Activated CD4-positive, alpha-beta memory T cell treated with anti-CD3 and anti-CD28 coated beads, Interleukin-2, amount 10 ng/mL, durations not matched to agents 7 days and 5 days (primary cell): ENCODE data around the gene HOXA10. TPM values are rescaled to one million over a fixed set of nuclear protein-coding genes. Genes with fewer than 3 reads are reported as not detected.

Experiments used
- CTCF ChIA-PET: fragments of 350-600 bp; sonication (Branson Sonifier 250); formaldehyde crosslinking; loops from one replicate; lab custom pipeline; 2021; ENCODE audit warnings: antibody characterized with exemption, inconsistent platforms; lab: Charles Lee
- POLR2A ChIA-PET: fragments of 350-600 bp; sonication (Branson Sonifier 250); formaldehyde crosslinking; loops from one replicate; lab custom pipeline; 2021; ENCODE audit warnings: antibody characterized with exemption; lab: Charles Lee
- DNase-seq: peaks from one replicate; pipeline ENCODE4 v3.0.0-alpha.2; 2020
- H3K27ac Mint-ChIP-seq: one replicate; pipeline ENCODE4 v1.8.0; 2021; ENCODE audit warnings: mild to moderate bottlenecking, mixed read lengths
- H3K27me3 Mint-ChIP-seq: one replicate; pipeline ENCODE4 v1.8.0; 2021; ENCODE audit warnings: mixed read lengths
- H3K36me3 Mint-ChIP-seq: one replicate; pipeline ENCODE4 v1.8.0; 2021; ENCODE audit warnings: low read depth, mixed read lengths
- H3K4me1 Mint-ChIP-seq: one replicate; pipeline ENCODE4 v1.8.0; 2021; ENCODE audit warnings: mixed read lengths
- H3K4me3 Mint-ChIP-seq: one replicate; pipeline ENCODE4 v1.8.0; 2021; ENCODE audit warnings: mild to moderate bottlenecking, mixed read lengths
- H3K9me3 Mint-ChIP-seq: one replicate; pipeline ENCODE4 v1.8.0; 2021; ENCODE audit warnings: mixed read lengths
- total RNA-seq, 2 experiments: library from RNA; stranded (reverse); gene quantifications; one replicate each; pipeline ENCODE4 v1.2.3, GENCODE V29; 2021

Gene HOXA10
- total RNA-seq, 2 experiments from 2014 or later: not detected

DNA sequence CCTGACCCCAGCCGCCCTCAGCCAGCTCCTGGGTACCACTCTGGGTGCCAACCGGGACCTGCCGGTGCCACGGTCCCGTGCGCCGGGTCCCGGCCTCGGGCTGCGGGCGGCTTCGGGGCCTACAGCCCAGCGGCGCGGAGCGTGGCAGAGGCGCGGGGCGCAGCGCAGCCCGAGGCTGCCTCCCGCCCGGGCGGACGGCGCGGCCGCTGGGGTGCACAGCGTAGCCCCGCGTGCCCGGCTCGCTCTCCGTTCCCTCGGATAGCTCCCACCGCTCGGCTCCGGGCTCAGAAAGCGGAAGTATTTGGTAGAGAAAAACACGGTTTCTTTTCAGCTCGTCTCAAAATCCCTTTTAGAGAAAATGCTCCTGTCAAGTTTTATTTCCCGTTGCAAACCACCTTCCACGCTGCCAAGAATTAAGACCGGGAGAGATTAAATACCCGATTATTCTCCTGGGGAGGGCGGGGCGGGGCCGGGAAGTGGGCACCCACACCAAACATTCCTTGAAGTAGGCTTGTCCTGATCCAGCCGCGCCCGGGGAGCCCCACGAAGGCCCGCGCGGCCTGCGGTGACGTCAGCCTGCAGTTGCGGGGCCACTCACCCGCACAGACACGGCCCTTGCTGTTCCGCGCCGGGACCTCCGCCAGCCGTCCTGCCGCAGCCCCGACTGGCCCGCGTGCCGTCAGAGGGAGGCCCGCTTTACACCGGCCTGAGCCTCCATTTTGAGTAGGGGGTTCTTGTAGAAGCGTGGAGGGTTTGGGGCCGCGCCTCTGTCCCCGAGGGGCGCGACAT is 18.6 kb upstream of the HOXA10 start:
- Mint-ChIP-seq H3K9me3 (no peaks in the 10 kb centered on the region), H3K4me1 (peaks cover 25% of the 10 kb centered on the region), H3K27me3 (peaks cover 89% of the 10 kb centered on the region), H3K4me3 (no peak overlapping the region), H3K27ac (no peak overlapping the region), H3K36me3 (no peaks in the 10 kb centered on the region)
- ChIA-PET CTCF (no interaction called here), POLR2A (no interaction called here)
- DNase-seq: no peak

DNA sequence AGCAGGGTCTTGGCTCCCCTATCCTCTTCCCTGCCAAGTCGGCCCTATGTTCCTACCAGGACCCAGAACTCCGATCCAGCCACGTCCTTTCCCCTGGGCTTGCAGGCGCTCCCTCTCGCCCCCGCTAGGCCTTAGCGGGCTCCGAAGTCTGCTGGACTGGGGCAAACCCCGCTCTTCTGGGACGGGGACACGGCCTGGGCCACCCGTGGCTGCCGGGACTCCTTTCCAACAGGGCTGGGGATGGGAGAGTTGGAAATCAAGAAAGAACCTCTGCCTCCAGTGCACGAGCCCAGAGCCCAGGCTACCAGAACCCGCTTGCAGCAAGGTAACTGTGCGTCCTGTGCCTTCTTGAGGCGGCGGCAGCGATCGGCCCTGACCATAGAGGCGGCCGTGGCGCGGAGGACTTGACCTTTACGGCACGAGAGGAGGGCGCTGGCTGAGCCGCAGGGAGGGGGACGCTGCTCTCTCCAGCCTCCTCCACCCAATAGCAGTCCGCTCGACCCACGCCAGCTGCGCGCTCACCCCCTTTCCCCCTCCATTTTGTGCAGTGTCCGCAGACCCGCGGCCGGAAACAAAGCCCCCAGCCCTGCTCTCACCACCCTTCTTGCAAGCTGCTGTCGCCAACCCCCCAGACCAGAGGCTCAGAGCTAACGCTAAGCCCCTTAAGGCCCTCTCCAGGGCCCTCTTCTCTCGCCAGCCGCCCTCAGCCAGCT is 17.9 kb upstream of the HOXA10 start:
- H3K4me1 Mint-ChIP-seq: peaks cover 30% of the 10 kb centered on the region
- H3K9me3 Mint-ChIP-seq: no peaks in the 10 kb centered on the region
- no peaks in the 10 kb centered on the region for H3K36me3 Mint-ChIP-seq
- CTCF ChIA-PET: no interaction called here
- POLR2A ChIA-PET: no interaction called here
- H3K4me3 Mint-ChIP-seq: no peak overlapping the region
- H3K27ac Mint-ChIP-seq: peak overlapping the region; percentile 21
- peaks cover 89% of the 10 kb centered on the region for H3K27me3 Mint-ChIP-seq
- no peak for DNase-seq

DNA sequence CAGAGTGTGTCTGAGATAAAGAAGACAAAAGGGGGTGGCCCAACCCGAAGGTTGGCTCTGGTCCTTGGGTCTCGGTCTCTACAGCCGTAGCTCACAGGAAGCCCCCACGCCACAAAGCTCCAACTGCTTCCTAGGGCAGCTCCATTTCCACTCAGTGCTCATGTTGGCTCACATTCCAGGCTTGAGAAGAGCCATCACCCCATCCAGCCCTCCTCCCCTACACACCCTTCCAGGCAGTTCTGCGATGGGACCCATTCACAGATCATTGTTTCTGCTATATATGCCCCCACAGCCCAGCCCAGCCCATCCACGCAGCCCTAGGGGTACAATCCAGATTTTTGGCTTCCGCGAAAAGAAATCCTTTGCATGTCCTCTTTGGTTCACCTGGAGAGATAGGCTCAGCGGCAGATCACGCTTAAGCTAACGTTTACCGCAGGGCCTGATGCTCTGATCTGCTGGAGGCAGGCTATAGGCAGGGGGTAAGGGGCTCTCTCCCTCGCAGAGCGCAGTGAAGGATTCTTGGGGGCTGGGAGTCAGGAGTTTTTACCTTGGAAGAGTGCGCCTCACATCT is 17.1 kb upstream of the HOXA10 start:
- Mint-ChIP-seq H3K4me3 (no peak overlapping the region), H3K27ac (no peak overlapping the region), H3K4me1 (peaks cover 29% of the 10 kb centered on the region), H3K27me3 (peaks cover 92% of the 10 kb centered on the region), H3K9me3 (no peaks in the 10 kb centered on the region), H3K36me3 (no peaks in the 10 kb centered on the region)
- ChIA-PET POLR2A (no interaction called here), CTCF (interaction anchor here (1.8 kb wide), 1 partner anchor 13 kb away, joined by 5 read pairs; no protein-coding TSS in a partner anchor)
- DNase-seq: no peak

DNA sequence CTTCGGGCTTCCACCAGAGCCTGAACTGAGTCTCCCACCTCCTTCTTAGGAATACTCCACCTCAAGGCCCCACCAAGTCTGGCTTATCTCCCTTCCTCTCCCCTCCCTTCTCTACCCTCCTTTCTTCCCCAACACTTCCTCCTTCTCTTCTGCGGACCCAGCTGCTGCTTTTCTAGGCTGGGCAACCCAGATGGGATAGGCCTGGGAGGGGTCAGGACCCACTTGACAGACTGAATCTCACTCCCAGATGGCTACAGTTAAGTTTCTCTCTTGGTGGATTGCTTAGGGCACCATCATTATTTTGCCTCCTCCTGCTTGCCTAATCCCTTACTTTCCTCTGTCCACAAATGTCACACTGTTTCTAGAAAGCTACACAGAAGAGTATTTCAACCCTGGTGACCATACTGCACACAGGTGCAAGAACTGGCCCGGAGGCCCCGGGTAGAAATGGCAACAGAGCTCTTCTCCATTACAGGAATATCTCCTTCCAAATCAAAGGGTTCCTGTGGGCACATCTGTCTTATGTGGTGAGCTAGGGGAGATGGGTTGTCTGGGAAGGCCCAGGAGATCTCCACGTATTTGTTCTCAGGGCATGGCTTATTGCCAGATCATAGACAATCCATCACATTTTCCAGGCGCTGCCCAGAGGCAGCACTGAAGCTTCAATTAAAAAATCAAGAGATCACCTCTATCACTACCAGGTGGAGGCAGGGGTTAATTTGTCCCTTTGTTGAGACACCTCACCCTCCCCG is 16.1 kb upstream of the HOXA10 start:
- POLR2A ChIA-PET: interaction anchor here (0.6 to 1.2 kb wide), 2 partner anchors 15 to 651 kb away, joined by 3 read pairs; no protein-coding TSS in a partner anchor
- H3K27ac Mint-ChIP-seq: no peak overlapping the region
- H3K9me3 Mint-ChIP-seq: no peaks in the 10 kb centered on the region
- DNase-seq: no peak
- CTCF ChIA-PET: interaction anchor here (0.7 to 1.8 kb wide), 2 partner anchors 12 to 386 kb away, joined by 3 to 5 read pairs; no protein-coding TSS in a partner anchor
- no peaks in the 10 kb centered on the region for H3K36me3 Mint-ChIP-seq
- peaks cover 96% of the 10 kb centered on the region for H3K27me3 Mint-ChIP-seq
- peaks cover 36% of the 10 kb centered on the region for H3K4me1 Mint-ChIP-seq
- H3K4me3 Mint-ChIP-seq: no peak overlapping the region

DNA sequence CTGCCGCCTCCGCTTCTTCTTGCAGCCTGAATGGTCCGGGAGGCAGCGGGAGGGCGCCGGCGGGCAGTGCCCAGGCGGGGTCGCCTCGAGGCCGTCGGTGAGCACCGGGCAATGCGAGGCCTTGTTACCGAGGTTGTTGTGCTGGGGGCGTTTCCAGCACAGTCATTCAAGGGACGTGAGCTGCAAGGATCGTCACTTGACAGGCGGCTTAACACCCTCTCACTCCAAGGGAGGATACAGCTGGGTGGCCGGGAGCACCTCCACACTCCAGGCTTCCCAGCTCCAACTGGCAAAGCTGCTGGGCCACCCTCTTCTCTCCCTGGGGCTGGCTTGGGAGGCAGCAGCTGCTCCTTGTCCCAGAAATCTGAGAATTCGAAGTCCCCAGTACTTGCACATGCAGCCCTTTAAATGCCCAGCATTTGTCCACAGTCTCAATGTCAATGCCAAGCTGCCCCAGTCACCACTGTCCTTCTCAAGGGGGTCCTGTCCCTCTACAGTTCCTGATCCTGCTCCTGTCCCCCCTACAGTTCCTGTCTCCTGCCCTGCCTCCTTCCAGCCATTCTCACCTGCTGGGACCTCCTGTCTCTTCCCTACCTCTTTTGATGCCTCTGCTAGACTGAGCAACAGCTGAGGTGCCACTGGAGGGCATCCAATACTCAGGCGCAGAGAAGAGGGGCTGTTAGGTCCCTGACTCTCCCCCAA is 15.3 kb upstream of the HOXA10 start:
- ChIA-PET CTCF (interaction anchor here (0.6 to 1.8 kb wide), 3 partner anchors 11 to 918 kb away, joined by 3 to 5 read pairs (median 3); no protein-coding TSS in a partner anchor), POLR2A (interaction anchor here (0.6 to 1.2 kb wide), 2 partner anchors 16 to 651 kb away, joined by 3 read pairs; no protein-coding TSS in a partner anchor)
- Mint-ChIP-seq H3K9me3 (no peaks in the 10 kb centered on the region), H3K27ac (no peak overlapping the region), H3K36me3 (peaks cover 5% of the 10 kb centered on the region), H3K4me3 (no peak overlapping the region), H3K4me1 (peaks cover 41% of the 10 kb centered on the region), H3K27me3 (peaks cover 96% of the 10 kb centered on the region)
- no peak for DNase-seq

DNA sequence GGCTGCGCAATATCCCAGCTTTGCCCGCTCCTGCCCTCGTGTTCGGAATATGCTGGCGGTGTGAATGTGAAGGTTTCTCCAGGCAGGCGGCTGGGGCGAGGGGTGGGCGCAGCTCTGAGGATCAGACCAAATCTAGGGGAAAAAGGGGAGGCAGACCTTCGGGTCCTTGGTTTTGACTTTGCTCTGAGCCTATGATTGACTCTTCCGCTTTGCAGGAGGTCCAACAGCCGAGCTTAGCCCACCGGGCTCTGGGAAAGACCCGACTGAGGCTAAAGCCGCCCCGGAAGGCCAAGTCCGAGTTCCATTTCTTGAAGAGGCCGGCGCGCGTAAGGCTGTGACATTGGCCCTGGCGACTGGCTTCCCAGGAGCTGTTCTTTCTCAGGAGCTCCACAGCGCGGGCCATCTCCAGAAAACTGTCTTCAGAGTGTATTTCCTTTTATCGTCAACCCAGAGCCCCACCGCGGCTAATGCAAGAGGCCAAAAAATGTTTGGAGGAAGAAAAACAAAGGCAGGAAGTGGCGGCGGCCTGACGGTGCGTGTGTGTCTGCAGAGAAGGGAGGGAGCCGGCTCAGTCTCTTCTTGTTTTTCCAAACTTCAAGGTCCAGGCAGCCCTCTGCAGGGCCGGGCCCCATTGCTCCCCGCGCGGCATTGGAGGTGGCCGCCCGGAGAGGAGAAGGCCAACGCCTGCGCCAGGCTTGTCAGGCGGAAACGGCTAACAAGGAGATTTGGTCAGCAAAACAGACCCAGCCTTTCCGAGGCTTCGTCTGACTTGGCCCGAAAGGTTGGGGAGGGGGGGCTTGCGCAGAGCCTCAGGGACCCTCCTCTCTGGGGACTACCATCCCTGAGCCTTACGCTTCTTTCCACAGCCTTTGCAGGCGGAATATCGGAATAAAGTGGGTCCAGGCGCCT is 14.5 kb upstream of the HOXA10 start:
- peak; percentile 51 for DNase-seq
- Mint-ChIP-seq H3K4me1 (peaks cover 43% of the 10 kb centered on the region), H3K27me3 (peaks cover 96% of the 10 kb centered on the region), H3K27ac (no peak overlapping the region), H3K36me3 (peaks cover 5% of the 10 kb centered on the region), H3K4me3 (peak overlapping the region; percentile 34), H3K9me3 (no peaks in the 10 kb centered on the region)
- ChIA-PET CTCF (interaction anchor here (0.8 kb wide), 1 partner anchor 10 kb away, joined by 3 read pairs; no protein-coding TSS in a partner anchor), POLR2A (interaction anchor here (0.8 to 1.2 kb wide), 2 partner anchors 17 to 21 kb away, joined by 3 read pairs; no protein-coding TSS in a partner anchor)

DNA sequence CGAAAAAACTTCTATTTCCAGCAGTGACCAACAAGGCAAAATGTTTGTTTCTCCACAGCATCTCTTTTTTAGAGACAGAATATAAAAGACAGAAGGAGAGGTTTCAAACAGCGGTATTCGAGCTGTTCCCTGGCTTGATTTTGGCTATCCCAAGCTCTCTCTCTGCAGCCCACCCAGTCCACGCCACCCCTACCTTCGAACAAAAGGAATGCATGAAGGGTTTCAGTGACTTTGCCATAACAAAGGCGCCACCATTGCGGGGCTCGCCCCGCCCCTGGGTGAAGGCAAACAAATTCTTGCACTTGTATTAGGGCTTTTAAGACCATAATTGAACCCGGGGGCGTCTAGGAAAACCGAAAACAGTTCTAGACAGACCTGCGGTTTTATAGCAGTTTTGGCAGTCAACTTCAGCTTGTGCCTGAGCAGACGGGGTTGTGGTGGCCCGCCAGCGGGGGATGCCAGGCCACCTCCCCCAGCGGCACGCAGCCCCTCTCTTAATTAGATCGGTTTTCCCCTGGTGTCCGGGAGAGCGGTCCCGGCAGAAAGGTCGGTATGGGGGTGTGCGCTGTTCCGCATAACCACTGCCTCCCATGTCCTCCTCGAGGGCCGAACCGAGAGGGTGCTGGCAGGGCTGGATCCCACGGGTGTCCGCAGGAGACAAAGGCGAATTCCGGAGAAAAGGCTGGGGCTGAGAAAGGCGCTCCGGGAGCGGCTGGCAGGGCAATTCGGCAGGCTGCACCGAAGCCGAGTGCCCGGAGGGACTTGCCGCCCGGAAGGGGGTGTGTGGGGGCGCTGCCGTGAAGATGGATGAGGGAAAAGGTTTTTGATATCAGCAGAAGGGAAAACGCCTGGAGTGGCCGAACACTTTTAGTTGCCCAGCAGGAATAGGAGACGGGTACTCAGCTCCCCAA is 13.6 kb upstream of the HOXA10 start:
- H3K27ac Mint-ChIP-seq: no peak overlapping the region
- peaks cover 5% of the 10 kb centered on the region for H3K36me3 Mint-ChIP-seq
- no peak for DNase-seq
- no peaks in the 10 kb centered on the region for H3K9me3 Mint-ChIP-seq
- CTCF ChIA-PET: interaction anchor here (0.8 to 4.7 kb wide), 4 partner anchors 8 to 1335 kb away, joined by 3 to 26 read pairs (median 5); no protein-coding TSS in a partner anchor
- peak overlapping the region; percentile 34 for H3K4me3 Mint-ChIP-seq
- POLR2A ChIA-PET: interaction anchor here (0.8 to 1.0 kb wide), 2 partner anchors 14 to 20 kb away, joined by 3 to 4 read pairs; no protein-coding TSS in a partner anchor
- H3K4me1 Mint-ChIP-seq: peaks cover 40% of the 10 kb centered on the region
- peaks cover 93% of the 10 kb centered on the region for H3K27me3 Mint-ChIP-seq

DNA sequence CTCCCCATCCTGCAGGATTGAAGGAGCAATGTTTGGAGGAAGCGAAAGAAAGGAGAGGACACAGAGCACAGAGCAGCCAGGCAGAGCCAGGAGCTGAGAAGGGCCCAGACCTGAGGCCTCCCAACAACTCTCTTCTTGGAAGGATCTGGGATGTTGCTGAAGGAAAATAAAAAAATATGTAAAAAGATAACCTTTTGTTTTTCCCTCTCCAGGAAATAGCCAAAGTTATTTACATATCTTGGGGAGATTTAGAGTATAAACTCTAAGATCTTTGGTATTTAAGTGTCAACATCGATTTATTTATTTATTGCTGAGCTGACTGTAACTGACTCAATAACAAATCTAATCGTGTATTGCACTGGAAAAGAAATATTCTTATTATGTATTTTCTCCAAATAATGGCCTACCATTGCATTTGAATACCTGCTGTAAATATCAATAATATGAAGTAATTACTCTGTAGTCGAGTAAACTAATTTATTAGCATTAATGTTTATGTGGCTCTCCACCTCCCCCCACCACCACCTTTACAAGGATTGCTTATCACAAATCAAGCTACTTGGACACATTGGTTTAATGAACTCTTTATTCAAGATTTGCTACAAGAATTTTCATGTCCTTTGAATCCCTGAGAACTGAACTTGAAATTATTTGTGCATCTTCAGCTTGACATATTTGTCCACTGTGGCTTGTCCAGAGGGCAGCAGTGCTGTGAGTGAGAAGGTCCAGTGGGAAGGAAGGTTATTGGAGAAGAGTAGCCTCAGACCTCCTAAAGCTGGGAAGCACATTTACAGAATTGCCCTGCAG is 12.8 kb upstream of the HOXA10 start:
- no peak for DNase-seq
- Mint-ChIP-seq H3K9me3 (no peaks in the 10 kb centered on the region), H3K4me3 (no peak overlapping the region), H3K4me1 (peaks cover 37% of the 10 kb centered on the region), H3K36me3 (peaks cover 5% of the 10 kb centered on the region), H3K27me3 (peaks cover 93% of the 10 kb centered on the region), H3K27ac (no peak overlapping the region)
- POLR2A ChIA-PET: interaction anchor here (0.9 to 1.0 kb wide), 2 partner anchors 14 to 15 kb away, joined by 3 to 4 read pairs; no protein-coding TSS in a partner anchor
- CTCF ChIA-PET: interaction anchor here (0.9 to 4.7 kb wide), 4 partner anchors 9 to 1335 kb away, joined by 3 to 26 read pairs (median 6); no protein-coding TSS in a partner anchor

DNA sequence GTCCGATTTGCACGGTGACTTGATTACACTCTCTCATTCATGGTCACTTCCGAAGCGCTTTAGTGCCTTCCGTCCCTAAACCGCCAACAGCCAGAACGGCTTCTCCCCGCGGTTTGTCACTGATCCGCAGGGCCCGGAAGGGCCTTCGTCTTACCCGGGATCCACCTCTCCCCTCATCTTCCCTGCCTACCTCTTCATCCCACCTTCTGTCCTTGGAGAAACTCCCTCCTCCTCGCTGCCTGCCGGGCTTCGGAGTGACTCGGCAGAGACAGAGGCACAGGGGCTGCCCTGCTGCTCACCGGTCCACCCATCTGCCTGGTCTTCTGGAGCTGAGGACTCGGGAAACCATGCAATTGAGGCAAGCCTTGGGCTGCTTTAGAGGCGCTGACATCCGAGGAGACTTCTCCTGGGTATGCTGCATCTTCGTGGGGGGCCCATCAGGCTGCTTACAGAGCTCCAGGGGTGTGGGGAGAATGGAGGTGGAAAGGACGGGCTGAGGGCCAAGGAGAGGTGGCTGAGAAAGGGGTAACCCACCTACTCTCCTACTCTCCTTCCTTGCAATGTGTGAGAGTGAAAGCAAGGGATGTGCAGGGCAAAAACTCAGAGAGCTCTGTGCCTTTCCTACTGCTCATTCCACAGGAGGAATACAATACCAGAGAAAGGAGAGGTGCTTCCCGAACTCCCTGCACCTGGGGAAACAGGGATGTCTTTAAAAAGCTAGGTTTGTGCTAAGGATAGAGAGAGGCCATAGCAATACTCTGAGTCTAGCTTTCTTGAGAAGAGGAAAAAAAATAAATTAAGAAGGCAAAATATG is 11.9 kb upstream of the HOXA10 start:
- Mint-ChIP-seq H3K36me3 (peaks cover 5% of the 10 kb centered on the region), H3K9me3 (no peaks in the 10 kb centered on the region), H3K27me3 (peaks cover 92% of the 10 kb centered on the region), H3K4me3 (peak overlapping the region; percentile 11), H3K4me1 (peaks cover 35% of the 10 kb centered on the region), H3K27ac (no peak overlapping the region)
- ChIA-PET POLR2A (interaction anchor here (0.9 kb wide), 1 partner anchor 14 kb away, joined by 3 read pairs; no protein-coding TSS in a partner anchor), CTCF (interaction anchor here (0.9 to 4.7 kb wide), 4 partner anchors 9 to 1334 kb away, joined by 3 to 26 read pairs (median 6); no protein-coding TSS in a partner anchor)
- DNase-seq: no peak
